Transverse colon (tissue), 4 donors: ENCODE data around the gene ATXN10.

Experiments
- POLR2A ChIP-seq: fragments of 450-650 bp; IDR thresholded peaks from one replicate; pipeline ENCODE4 v1.6.1; 2016; ENCODE audit warnings: antibody characterized with exemption, mild to moderate bottlenecking, moderate library complexity
- POLR2AphosphoS5 ChIP-seq, 3 donors: sonication (generic); formaldehyde crosslinking; IDR thresholded peaks; one replicate each; pipeline ENCODE4 v1.6.1; 2016; ENCODE audit warnings: antibody characterized with exemption in 3 of 3
- TF ChIP-seq, protein P1 (sequence below), 5 experiments: fragments of 200-600 bp in 3 of 5; fragments of 450-650 bp in 2 of 5; sonication (generic) in 3 of 5; IDR thresholded peaks; 1 replicate in 2 of 5; 2 replicates in 3 of 5; pipeline ENCODE4 v1.5.1; 2016 to 2017; ENCODE audit warnings: antibody characterized with exemption in 5 of 5, inconsistent platforms in 3 of 5, mild to moderate bottlenecking in 2 of 5, moderate library complexity in 1 of 5

DNA sequence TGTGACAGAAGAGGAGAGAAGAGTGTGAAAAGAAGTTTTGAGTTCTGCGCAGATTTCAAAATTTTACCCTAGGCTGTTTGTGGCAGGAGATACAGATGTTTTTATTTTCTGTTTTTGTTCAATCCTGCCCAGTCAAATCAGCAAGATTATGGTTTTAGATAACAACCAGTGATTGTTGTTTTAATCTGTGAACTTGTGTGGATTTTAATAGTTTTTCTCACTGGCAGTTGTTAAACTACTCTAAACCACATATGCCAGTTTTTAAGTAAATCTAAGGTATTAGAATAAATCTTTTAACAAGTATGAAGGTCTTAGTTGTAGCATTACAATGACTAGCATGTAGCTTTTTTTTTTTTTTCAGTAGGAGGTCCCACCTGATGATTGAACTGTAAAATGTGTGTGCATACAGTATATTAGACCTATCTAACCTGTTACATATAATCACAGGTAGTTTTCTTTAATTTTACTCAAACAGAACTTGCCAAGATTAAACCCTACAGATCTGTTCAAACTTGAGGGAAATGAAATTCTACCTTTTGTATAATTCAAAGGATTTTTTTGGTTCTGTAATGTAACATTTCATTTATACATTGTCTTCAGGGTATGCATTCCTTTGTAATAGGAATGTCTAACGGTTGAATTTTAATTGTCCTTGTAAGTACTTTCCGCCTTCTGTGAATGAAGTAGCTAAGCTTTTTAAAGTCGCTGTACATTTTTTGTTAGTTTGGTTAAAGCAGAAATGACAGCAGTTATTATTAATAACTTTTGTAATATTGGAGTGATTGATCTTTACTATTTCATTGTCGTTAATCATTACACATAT lies 13.3 kb downstream of the ATXN10 start:
- TF ChIP-seq, protein P1, sequence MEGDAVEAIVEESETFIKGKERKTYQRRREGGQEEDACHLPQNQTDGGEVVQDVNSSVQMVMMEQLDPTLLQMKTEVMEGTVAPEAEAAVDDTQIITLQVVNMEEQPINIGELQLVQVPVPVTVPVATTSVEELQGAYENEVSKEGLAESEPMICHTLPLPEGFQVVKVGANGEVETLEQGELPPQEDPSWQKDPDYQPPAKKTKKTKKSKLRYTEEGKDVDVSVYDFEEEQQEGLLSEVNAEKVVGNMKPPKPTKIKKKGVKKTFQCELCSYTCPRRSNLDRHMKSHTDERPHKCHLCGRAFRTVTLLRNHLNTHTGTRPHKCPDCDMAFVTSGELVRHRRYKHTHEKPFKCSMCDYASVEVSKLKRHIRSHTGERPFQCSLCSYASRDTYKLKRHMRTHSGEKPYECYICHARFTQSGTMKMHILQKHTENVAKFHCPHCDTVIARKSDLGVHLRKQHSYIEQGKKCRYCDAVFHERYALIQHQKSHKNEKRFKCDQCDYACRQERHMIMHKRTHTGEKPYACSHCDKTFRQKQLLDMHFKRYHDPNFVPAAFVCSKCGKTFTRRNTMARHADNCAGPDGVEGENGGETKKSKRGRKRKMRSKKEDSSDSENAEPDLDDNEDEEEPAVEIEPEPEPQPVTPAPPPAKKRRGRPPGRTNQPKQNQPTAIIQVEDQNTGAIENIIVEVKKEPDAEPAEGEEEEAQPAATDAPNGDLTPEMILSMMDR (IDR thresholded peaks at IDR 0.05) = no peak
- TF ChIP-seq POLR2AphosphoS5 (IDR thresholded peaks at IDR 0.05) (no peak), POLR2A (no peak)
